HFF-Myc (cell line): ENCODE measurements around the gene SYNGR4.

ENCODE experiments used
- DNase-seq: peaks from one replicate; pipeline ENCODE4 v3.0.0-alpha.2; 2011; ENCODE audit warnings: low read depth; ENCODE audit errors: extremely low read depth
- H3K4me3 ChIP-seq: replicated peaks from 2 replicates; pipeline ENCODE4 v1.5.1; 2011; ENCODE audit warnings: low read depth, mild to moderate bottlenecking, control low read depth, low read length
- TF ChIP-seq, protein P1 (sequence below): IDR thresholded peaks from 2 replicates; pipeline ENCODE4 v1.5.1; 2012; ENCODE audit warnings: mild to moderate bottlenecking, low read depth, low read length, control low read depth; ENCODE audit errors: missing control alignments

SYNGR4 gene

DNA sequence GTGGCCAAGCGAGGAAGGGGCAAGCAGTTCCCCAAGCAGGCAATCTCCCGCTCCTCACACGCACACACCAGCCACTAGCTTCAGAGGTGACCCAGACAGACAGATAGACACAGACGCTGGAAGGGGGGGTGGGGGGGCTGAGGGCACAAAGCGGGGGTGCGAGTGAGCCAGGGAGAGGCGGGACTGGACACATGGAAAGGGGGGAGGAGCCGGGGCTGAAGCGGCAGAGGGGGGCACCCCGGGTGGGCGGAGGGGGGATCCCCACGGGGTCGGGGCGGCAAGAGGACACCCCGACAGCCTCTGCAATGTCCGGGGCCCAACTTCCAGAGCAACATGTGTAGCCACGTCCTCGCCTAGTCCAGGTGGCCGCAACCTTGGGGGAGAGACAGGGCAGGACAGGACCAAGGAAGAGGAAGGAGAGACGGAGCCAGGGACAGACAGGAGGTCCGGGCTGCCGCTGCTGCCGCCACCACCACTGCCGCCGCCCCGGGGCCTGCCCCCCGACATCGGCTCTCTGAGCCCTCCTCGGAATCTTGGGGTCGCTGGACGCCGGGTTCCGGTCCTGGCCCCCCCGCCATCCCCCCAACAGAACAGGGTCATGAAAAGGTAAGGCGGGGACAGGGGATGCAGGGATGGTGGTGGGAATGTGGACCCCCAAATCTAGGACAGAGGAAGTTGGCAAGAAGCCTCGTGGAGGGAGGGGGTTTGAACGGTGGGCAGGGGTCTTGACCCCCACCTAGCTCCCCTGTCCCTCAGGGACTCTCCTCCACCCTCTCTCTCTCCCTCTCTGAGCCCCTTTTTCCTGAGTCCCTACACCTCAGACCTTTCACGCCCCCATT lies 30.4 kb downstream of the SYNGR4 start:
- TF ChIP-seq, protein P1, sequence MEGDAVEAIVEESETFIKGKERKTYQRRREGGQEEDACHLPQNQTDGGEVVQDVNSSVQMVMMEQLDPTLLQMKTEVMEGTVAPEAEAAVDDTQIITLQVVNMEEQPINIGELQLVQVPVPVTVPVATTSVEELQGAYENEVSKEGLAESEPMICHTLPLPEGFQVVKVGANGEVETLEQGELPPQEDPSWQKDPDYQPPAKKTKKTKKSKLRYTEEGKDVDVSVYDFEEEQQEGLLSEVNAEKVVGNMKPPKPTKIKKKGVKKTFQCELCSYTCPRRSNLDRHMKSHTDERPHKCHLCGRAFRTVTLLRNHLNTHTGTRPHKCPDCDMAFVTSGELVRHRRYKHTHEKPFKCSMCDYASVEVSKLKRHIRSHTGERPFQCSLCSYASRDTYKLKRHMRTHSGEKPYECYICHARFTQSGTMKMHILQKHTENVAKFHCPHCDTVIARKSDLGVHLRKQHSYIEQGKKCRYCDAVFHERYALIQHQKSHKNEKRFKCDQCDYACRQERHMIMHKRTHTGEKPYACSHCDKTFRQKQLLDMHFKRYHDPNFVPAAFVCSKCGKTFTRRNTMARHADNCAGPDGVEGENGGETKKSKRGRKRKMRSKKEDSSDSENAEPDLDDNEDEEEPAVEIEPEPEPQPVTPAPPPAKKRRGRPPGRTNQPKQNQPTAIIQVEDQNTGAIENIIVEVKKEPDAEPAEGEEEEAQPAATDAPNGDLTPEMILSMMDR, result no peak
- DNase-seq, result no peak
- H3K4me3 ChIP-seq, result no peak overlapping the region; the same call in 1 of the 2 replicates

- DNase-seq, result no peak
- TF ChIP-seq, protein P1, result no peak
- H3K4me3 ChIP-seq, result no peak overlapping the region
These were observed 30.9 kb downstream of the SYNGR4 start for GRCh38 chr19:48395170-48395455.

GRCh38 chr19:48395499-48395898 lies 31.3 kb downstream of the SYNGR4 start:
- no peak for DNase-seq
- TF ChIP-seq, protein P1, result no peak
- no peak overlapping the region for H3K4me3 ChIP-seq

GRCh38 chr19:48396016-48396823 lies 32.1 kb downstream of the SYNGR4 start:
- no peak overlapping the region for H3K4me3 ChIP-seq
- TF ChIP-seq, protein P1, result no peak
- no peak for DNase-seq

GRCh38 chr19:48396824-48397176 lies 32.6 kb downstream of the SYNGR4 start:
- TF ChIP-seq, protein P1, result no peak
- no peak overlapping the region for H3K4me3 ChIP-seq
- no peak for DNase-seq

GRCh38 chr19:48397263-48398101 lies 33.3 kb downstream of the SYNGR4 start:
- TF ChIP-seq, protein P1, result no peak
- no peak for DNase-seq
- peak overlapping the region; percentile 50 for H3K4me3 ChIP-seq
